CD4-positive, CD25-positive, alpha-beta regulatory T cell (primary cell): Measurements from ENCODE around the gene AUTS2. TPM values are rescaled to one million over a fixed set of nuclear protein-coding genes. Genes with fewer than 3 reads are reported as not detected.
A peak's percentile ranks its signal among the peaks of the same experiment; 100 is the strongest.

Source experiments
- ATAC-seq, 2 donors: fragments of 150-1000 bp; cut with Tn5 transposase; one replicate each; pipeline ENCODE4 v1.10.0; 2021; ENCODE audit warnings: low read depth in 2 of 2, moderate number of reproducible peaks in 2 of 2, moderate library complexity in 1 of 2
- DNase-seq, 3 donors: peaks; one replicate each; pipeline versions ENCODE4 v3.0.0 to v3.0.0-alpha.2; 2012 to 2022; ENCODE audit warnings: mixed read lengths in 1 of 3
- H3K27ac ChIP-seq: one replicate; pipeline ENCODE4 v1.7.0; 2013; ENCODE audit warnings: mild to moderate bottlenecking, low read length; ENCODE audit not compliant: insufficient read depth, poor library complexity, severe bottlenecking
- H3K27me3 ChIP-seq: one replicate; pipeline ENCODE4 v1.7.0; 2013; ENCODE audit warnings: low read length; ENCODE audit not compliant: control insufficient read depth, insufficient read depth
- H3K36me3 ChIP-seq: one replicate; pipeline ENCODE4 v1.7.0; 2013; ENCODE audit warnings: mild to moderate bottlenecking, low read length, moderate library complexity; ENCODE audit not compliant: control insufficient read depth, insufficient read depth
- H3K4me1 ChIP-seq: 2 replicates; pipeline ENCODE4 v1.7.0; 2013; ENCODE audit warnings: mild to moderate bottlenecking, low read length; ENCODE audit not compliant: insufficient read depth, control insufficient read depth, poor library complexity, severe bottlenecking
- H3K4me3 ChIP-seq: one replicate; pipeline ENCODE4 v1.7.0; 2013; ENCODE audit warnings: low read depth, mild to moderate bottlenecking, low read length, moderate library complexity
- H3K9me3 ChIP-seq, 2 experiments: 1 replicate in 1 of 2; 2 replicates in 1 of 2; pipeline ENCODE4 v1.7.0; 2013; ENCODE audit warnings: low read length in 2 of 2, mild to moderate bottlenecking in 1 of 2, moderate library complexity in 1 of 2; ENCODE audit not compliant: control insufficient read depth in 2 of 2
- H3K27ac Mint-ChIP-seq, 3 donors: one replicate each; pipeline ENCODE4 v1.8.0; 2020 to 2022; ENCODE audit warnings: mild to moderate bottlenecking in 3 of 3, mixed read lengths in 3 of 3, moderate library complexity in 2 of 3
- H3K27me3 Mint-ChIP-seq: one replicate; pipeline ENCODE4 v1.8.0; 2022; ENCODE audit warnings: mild to moderate bottlenecking, mixed read lengths
- H3K36me3 Mint-ChIP-seq: one replicate; pipeline ENCODE4 v1.8.0; 2020; ENCODE audit warnings: mixed read lengths
- H3K4me1 Mint-ChIP-seq, 4 donors: one replicate each; pipeline ENCODE4 v1.8.0; 2020 to 2022; ENCODE audit warnings: mixed read lengths in 4 of 4, mild to moderate bottlenecking in 1 of 4
- H3K4me3 Mint-ChIP-seq, 4 donors: one replicate each; pipeline ENCODE4 v1.8.0; 2020 to 2022; ENCODE audit warnings: mild to moderate bottlenecking in 4 of 4, mixed read lengths in 4 of 4, moderate library complexity in 3 of 4
- H3K9me3 Mint-ChIP-seq, 7 donors: one replicate each; pipeline ENCODE4 v1.8.0; 2020 to 2022; ENCODE audit warnings: mixed read lengths in 7 of 7, mild to moderate bottlenecking in 3 of 7, moderate library complexity in 2 of 7
- polyA plus RNA-seq, 4 donors: library from polyadenylated mRNA; unstranded; fragments of 300-500 nt; fragmentation: Illumina TruSeq; gene quantifications; one replicate each; pipeline ENCODE4 v1.2.3, GENCODE V29; 2021
- total RNA-seq: library from RNA; stranded (reverse); gene quantifications from one replicate; pipeline ENCODE4 v1.2.3, GENCODE V29; 2022

Gene AUTS2
- total and polyA plus RNA-seq, 5 donors from 2014 or later, result 0.47 to 32.4 (median 0.74) TPM

DNA sequence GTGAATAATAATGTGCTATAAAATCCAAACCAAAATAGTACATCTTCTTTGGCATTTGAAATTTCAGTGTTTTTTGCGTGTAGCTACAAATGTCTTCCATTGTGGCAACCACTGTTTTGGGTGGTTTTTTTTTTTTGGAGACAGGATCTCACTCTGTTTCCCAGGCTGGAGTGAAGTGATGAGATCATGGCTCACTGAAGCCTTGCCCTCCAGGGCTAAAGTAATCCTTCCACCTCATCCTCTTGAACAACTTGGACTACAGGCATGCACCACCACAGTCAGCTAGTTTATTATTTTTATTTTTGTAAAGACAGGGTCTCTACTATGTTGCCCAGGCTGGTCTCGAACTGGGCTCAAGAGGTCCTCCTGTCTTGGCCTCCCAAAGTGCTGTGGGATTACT lies 455.1 kb downstream of the AUTS2 start:
- no peaks in the 10 kb centered on the region for H3K36me3 Mint-ChIP-seq

DNA sequence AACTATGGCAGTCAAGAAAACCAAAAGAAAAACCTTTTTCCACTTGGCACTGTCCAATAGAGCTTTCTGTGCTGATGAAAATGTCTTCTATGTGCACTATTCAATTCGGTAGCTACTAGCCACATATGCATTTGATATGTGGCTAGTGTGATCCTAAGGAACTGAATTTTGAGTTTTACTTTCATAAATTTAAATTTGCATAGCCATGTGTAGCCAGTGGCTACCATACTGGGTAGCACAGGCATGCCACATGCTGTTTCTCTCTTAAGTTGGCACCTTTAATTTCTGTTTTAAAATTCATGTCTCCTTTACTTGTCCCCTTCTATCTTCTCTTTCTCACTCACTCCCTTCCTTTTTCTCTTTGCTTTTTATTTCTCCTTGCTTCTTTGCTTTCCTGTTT lies 455.7 kb downstream of the AUTS2 start:
- Histone ChIP-seq H3K4me3 (no peak overlapping the region), H3K27me3 (no peaks in the 10 kb centered on the region), H3K36me3 (no peaks in the 10 kb centered on the region), H3K4me1 (no peaks in the 10 kb centered on the region), H3K9me3 (no peaks in the 10 kb centered on the region), H3K27ac (no peak overlapping the region)
- H3K27ac Mint-ChIP-seq, result no peak overlapping the region
- H3K4me3 Mint-ChIP-seq, result no peak overlapping the region
- no peaks in the 10 kb centered on the region for H3K4me1 Mint-ChIP-seq
- no peaks in the 10 kb centered on the region for H3K36me3 Mint-ChIP-seq
- ATAC-seq (no peak), DNase-seq (no peak)
- peaks cover 0 to 3% (median 2%) of the 10 kb centered on the region in 7 donors for H3K9me3 Mint-ChIP-seq
- H3K27me3 Mint-ChIP-seq, result no peaks in the 10 kb centered on the region

More for the DNA sequence above, 455.1 kb downstream of the AUTS2 start:
- ATAC-seq (no peak), DNase-seq (no peak)
- no peaks in the 10 kb centered on the region for H3K4me1 Mint-ChIP-seq
- Histone ChIP-seq H3K27ac (no peak overlapping the region), H3K27me3 (no peaks in the 10 kb centered on the region), H3K4me1 (no peaks in the 10 kb centered on the region), H3K9me3 (no peaks in the 10 kb centered on the region), H3K36me3 (no peaks in the 10 kb centered on the region), H3K4me3 (no peak overlapping the region)
- H3K27ac Mint-ChIP-seq, result no peak overlapping the region
- peaks cover 0 to 3% (median 0%) of the 10 kb centered on the region in 7 donors for H3K9me3 Mint-ChIP-seq
- H3K4me3 Mint-ChIP-seq, result no peak overlapping the region
- no peaks in the 10 kb centered on the region for H3K27me3 Mint-ChIP-seq

DNA sequence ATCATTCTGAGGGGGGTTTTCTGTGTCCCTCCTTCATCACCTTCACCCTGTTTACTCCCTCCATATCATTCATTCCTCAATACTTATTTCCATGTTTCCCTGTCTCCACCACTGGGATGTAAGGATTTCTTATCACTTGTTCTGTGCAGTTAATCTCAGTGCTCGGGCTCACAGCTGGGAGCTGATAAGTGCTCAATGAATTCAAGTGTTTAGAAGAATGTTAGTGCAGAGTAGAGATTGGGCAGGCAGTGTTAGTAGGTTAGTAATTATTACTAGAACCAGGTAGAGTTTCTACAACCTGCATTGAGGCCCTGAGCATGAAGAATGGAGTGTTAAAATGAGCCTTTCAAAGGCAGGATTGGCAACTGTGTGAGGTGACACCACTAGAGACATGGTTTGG lies 458.1 kb downstream of the AUTS2 start:
- Histone ChIP-seq H3K4me1 (no peaks in the 10 kb centered on the region), H3K27ac (no peak overlapping the region), H3K9me3 (no peaks in the 10 kb centered on the region), H3K4me3 (no peak overlapping the region), H3K36me3 (no peaks in the 10 kb centered on the region), H3K27me3 (no peaks in the 10 kb centered on the region)
- no peak for DNase-seq
- Mint-ChIP-seq H3K36me3 (no peaks in the 10 kb centered on the region), H3K4me1 (no peaks in the 10 kb centered on the region), H3K4me3 (no peak overlapping the region), H3K27me3 (no peaks in the 10 kb centered on the region), H3K9me3 (peaks cover 0 to 5% (median 2%) of the 10 kb centered on the region in 7 donors), H3K27ac (no peak overlapping the region)
- ATAC-seq, result no peak

DNA sequence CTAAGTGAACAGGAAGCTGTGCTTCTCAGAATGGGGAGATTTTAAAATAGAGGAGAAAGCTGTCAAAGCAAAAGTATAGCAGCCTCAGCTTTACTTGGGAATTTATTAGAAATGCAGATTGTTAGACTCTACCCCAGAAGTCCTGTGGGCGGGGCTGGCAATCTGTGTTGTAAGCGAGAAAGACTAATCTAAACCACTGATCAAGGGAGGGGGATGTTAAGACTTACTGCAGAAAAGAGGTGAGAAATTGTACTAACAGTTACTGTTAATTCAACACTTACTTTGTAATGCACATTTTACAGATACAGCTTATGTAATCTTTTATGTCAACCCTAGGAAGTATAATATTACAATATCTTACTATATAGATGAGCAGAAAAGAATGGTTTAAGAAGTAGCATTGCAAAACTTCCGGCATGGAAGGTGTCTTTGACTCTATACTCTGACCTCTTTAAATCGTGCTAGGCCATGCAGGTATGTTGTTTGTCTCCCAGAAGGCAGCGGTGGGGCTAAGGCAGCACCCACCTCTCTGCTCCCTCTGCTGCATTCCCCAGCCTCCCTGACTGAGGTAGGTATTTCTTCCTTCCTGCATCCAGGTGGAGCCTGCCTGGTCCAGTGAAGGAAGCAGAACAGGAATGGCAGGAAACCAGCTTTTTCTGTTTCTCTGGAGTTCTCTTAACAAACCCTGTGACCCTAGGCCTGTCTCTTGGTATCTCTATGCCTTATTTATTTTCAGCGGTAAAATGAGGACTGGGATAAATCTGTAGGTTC lies 462.2 kb downstream of the AUTS2 start:
- ATAC-seq (no peak), DNase-seq (no peak)
- no peaks in the 10 kb centered on the region for H3K4me1 Mint-ChIP-seq
- Histone ChIP-seq H3K27me3 (no peaks in the 10 kb centered on the region), H3K4me3 (no peak overlapping the region), H3K4me1 (no peaks in the 10 kb centered on the region), H3K36me3 (no peaks in the 10 kb centered on the region), H3K9me3 (no peaks in the 10 kb centered on the region), H3K27ac (no peak overlapping the region)
- H3K27me3 Mint-ChIP-seq, result no peaks in the 10 kb centered on the region
- no peak overlapping the region for H3K4me3 Mint-ChIP-seq
- no peaks in the 10 kb centered on the region for H3K36me3 Mint-ChIP-seq
- peaks cover 0 to 5% (median 1%) of the 10 kb centered on the region in 7 donors for H3K9me3 Mint-ChIP-seq
- peak overlapping the region in 1 of 3 donors; percentile 40 for H3K27ac Mint-ChIP-seq

DNA sequence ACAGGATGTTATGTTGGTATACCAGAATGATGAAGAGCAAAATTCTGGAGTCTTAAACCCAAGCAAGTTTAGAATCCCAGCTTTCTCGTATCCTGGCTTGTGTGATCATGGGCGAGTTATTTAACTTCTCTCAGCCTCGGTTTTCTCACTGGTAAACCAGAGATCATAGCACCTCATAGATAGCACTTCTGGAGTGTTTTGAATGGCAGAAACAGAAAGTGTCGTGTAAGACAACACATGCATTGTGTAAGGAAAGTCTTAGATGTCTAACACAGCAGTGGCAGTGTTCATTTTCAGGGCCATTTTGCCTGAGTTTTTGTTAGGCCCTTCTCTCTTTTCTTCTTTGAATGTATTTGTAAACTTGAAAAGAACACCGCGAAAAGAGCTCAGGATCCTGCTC lies 465.1 kb downstream of the AUTS2 start:
- Histone ChIP-seq H3K36me3 (no peaks in the 10 kb centered on the region), H3K4me3 (no peak overlapping the region), H3K27me3 (no peaks in the 10 kb centered on the region), H3K9me3 (no peaks in the 10 kb centered on the region), H3K4me1 (no peaks in the 10 kb centered on the region), H3K27ac (no peak overlapping the region)
- Mint-ChIP-seq H3K27me3 (no peaks in the 10 kb centered on the region), H3K27ac (no peak overlapping the region), H3K4me3 (no peak overlapping the region), H3K4me1 (no peaks in the 10 kb centered on the region), H3K9me3 (peaks cover 0 to 5% (median 0%) of the 10 kb centered on the region in 7 donors), H3K36me3 (no peaks in the 10 kb centered on the region)
- DNase-seq (no peak), ATAC-seq (no peak)

DNA sequence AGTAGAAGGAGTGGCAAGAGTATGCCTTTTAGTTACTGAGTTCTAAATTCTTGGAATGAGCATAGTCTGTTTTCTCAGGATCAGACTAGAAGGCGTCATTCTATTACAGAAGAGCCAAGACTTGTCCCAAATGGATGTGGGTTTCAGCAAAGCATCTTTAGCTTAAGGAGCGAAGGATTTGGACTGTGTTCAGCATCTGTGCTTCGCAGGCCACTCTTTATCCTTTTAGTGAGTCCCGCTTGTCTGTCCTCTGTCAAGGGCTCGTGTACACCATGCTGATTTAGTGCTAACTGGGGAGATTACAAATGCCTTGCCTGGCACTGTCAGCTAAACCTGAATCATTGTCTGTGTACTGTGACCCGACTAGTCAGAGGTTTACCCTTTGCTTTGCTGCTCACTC lies 465.7 kb downstream of the AUTS2 start:
- H3K27ac Mint-ChIP-seq, result no peak overlapping the region
- Histone ChIP-seq H3K4me1 (no peaks in the 10 kb centered on the region), H3K9me3 (no peaks in the 10 kb centered on the region), H3K36me3 (no peaks in the 10 kb centered on the region), H3K4me3 (no peak overlapping the region), H3K27ac (no peak overlapping the region), H3K27me3 (no peaks in the 10 kb centered on the region)
- no peak overlapping the region for H3K4me3 Mint-ChIP-seq
- no peaks in the 10 kb centered on the region for H3K4me1 Mint-ChIP-seq
- H3K27me3 Mint-ChIP-seq, result no peaks in the 10 kb centered on the region
- no peaks in the 10 kb centered on the region for H3K36me3 Mint-ChIP-seq
- DNase-seq, result no peak
- peaks cover 0 to 3% (median 1%) of the 10 kb centered on the region in 7 donors for H3K9me3 Mint-ChIP-seq
- no peak for ATAC-seq

DNA sequence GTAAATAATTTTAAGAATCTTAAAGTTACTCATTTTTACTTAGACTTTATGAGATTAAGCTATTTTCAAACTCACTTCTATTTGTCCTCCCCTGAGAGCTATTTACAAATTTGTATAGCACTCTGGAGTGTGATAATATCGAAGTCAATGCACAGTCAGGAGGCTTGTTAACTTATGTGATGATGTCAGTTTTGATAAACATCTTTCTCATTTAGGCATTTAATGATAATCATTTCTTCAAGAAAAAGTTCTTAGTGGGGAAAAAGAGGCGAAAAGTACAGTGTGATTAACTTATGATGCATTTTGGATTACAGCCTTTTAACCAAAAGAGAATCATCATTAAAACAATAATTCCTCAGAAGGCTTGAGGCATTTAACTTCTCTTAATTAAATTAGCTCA lies 468.6 kb downstream of the AUTS2 start:
- no peak for ATAC-seq
- H3K9me3 ChIP-seq, result no peaks in the 10 kb centered on the region
- H3K27me3 ChIP-seq, result no peaks in the 10 kb centered on the region
- Mint-ChIP-seq H3K9me3 (peaks cover 0 to 5% (median 0%) of the 10 kb centered on the region in 7 donors), H3K27ac (no peak overlapping the region), H3K36me3 (no peaks in the 10 kb centered on the region), H3K27me3 (no peaks in the 10 kb centered on the region), H3K4me1 (no peaks in the 10 kb centered on the region), H3K4me3 (no peak overlapping the region)
- no peak overlapping the region for H3K4me3 ChIP-seq
- H3K27ac ChIP-seq, result no peak overlapping the region
- DNase-seq, result no peak
- no peaks in the 10 kb centered on the region for H3K36me3 ChIP-seq
- H3K4me1 ChIP-seq, result no peaks in the 10 kb centered on the region

DNA sequence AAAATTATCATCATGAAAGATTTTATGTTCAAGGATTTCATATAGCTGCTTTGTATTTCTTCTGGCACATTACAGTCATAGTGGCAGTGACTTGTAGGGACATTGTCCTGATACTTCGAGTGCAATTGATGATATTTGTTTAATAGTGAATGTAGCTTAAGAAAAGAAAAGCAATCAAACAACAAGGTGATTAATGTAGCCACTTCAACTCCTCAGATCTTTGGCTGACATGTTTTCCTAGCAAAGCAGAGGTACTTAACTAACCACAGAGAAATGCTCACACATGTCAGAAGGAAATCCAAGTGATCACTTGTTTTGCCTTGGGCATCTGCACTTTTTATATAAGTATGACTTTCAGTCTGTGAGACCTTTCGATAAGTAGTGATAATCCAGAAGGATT lies 470.3 kb downstream of the AUTS2 start:
- H3K27ac ChIP-seq, result no peak overlapping the region
- H3K36me3 Mint-ChIP-seq, result no peaks in the 10 kb centered on the region
- no peaks in the 10 kb centered on the region for H3K27me3 Mint-ChIP-seq
- no peaks in the 10 kb centered on the region for H3K4me1 ChIP-seq
- no peaks in the 10 kb centered on the region for H3K27me3 ChIP-seq
- H3K4me1 Mint-ChIP-seq, result no peaks in the 10 kb centered on the region
- H3K4me3 ChIP-seq, result no peak overlapping the region
- ATAC-seq, result no peak
- no peaks in the 10 kb centered on the region for H3K36me3 ChIP-seq
- no peak overlapping the region for H3K27ac Mint-ChIP-seq
- no peak overlapping the region for H3K4me3 Mint-ChIP-seq
- peaks cover 0 to 5% (median 0%) of the 10 kb centered on the region in 7 donors for H3K9me3 Mint-ChIP-seq
- DNase-seq, result no peak
- H3K9me3 ChIP-seq, result no peaks in the 10 kb centered on the region
